ENCODE results near the gene ATP6V1B1. TPM values are rescaled to one million over a fixed set of nuclear protein-coding genes. Genes with fewer than 3 reads are reported as not detected.

Gene ATP6V1B1
- total RNA-seq, 6 experiments from 2014 or later, result 0.44 TPM; not detected in 5

- DNase-seq, result peak in 1 of 3 donors; percentile 36
- H3K27me3 ChIP-seq, result peaks cover 0 to 12% of the 10 kb centered on the region in 2 donors
Observed at GRCh38 chr2:70960833-70961647, 25.3 kb downstream of the ATP6V1B1 start.

DNA sequence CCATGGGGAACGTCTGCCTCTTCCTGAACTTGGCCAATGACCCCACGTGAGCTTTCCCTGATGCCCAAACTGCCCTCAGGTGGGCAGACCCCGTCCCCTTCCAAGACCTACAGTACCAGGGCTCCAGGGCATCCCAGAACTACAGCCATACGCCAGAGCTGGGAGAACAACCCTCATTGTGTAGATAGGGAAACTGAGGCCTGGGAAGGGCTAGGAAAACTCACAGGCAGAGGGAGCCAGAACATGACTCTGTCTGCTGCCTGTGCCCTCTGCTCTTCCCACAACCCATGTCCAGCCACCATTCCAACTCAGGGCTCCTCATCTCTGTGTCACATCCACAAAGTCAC is 25.9 kb downstream of the ATP6V1B1 start:
- DNase-seq, result no peak
- H3K9me3 ChIP-seq, result no peaks in the 10 kb centered on the region
- H3K4me1 ChIP-seq, result peaks cover 0 to 6% (median 0%) of the 10 kb centered on the region in 4 donors
- TF ChIP-seq, protein P1, sequence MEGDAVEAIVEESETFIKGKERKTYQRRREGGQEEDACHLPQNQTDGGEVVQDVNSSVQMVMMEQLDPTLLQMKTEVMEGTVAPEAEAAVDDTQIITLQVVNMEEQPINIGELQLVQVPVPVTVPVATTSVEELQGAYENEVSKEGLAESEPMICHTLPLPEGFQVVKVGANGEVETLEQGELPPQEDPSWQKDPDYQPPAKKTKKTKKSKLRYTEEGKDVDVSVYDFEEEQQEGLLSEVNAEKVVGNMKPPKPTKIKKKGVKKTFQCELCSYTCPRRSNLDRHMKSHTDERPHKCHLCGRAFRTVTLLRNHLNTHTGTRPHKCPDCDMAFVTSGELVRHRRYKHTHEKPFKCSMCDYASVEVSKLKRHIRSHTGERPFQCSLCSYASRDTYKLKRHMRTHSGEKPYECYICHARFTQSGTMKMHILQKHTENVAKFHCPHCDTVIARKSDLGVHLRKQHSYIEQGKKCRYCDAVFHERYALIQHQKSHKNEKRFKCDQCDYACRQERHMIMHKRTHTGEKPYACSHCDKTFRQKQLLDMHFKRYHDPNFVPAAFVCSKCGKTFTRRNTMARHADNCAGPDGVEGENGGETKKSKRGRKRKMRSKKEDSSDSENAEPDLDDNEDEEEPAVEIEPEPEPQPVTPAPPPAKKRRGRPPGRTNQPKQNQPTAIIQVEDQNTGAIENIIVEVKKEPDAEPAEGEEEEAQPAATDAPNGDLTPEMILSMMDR (IDR thresholded peaks at IDR 0.05), result no peak
- TF ChIP-seq POLR2A (IDR thresholded peaks at IDR 0.05), result no peak
- no peak overlapping the region for H3K27ac ChIP-seq
- peaks cover 0 to 12% of the 10 kb centered on the region in 2 donors for H3K27me3 ChIP-seq
- no peak overlapping the region for H3K4me3 ChIP-seq
- intact Hi-C loops (cut with DNase I), result no loop called here
- no peak for ATAC-seq
- 60% methylated on average over 1 of the region's 4 CpGs for WGBS (ENCODE audit: insufficient coverage, low coverage, low lambda C conversion rate, missing lambda C conversion rate)
- no peaks in the 10 kb centered on the region for H3K36me3 ChIP-seq

More at GRCh38 chr2:70960833-70961647, 25.3 kb downstream of the ATP6V1B1 start:
- H3K4me1 ChIP-seq, result peaks cover 0 to 6% (median 0%) of the 10 kb centered on the region in 4 donors
- no peak for ATAC-seq
- WGBS (ENCODE audit: insufficient coverage, low coverage, low lambda C conversion rate, missing lambda C conversion rate), result 70% methylated on average over 5 of the region's 14 CpGs
- intact Hi-C loops (cut with DNase I), result no loop called here
- H3K27ac ChIP-seq, result no peak overlapping the region
- H3K9me3 ChIP-seq, result no peaks in the 10 kb centered on the region
- H3K36me3 ChIP-seq, result no peaks in the 10 kb centered on the region
- no peak overlapping the region for H3K4me3 ChIP-seq
- TF ChIP-seq, protein P1 (IDR thresholded peaks at IDR 0.05), result no peak
- no peak for TF ChIP-seq POLR2A (IDR thresholded peaks at IDR 0.05)

GRCh38 chr2:70962211-70962884 is 26.6 kb downstream of the ATP6V1B1 start:
- H3K4me3 ChIP-seq, result no peak overlapping the region
- no peaks in the 10 kb centered on the region for H3K36me3 ChIP-seq
- peak in 1 of 3 donors; percentile 27 for DNase-seq
- no peak overlapping the region for H3K27ac ChIP-seq
- peaks cover 0 to 6% (median 0%) of the 10 kb centered on the region in 4 donors for H3K4me1 ChIP-seq
- TF ChIP-seq, protein P1 (IDR thresholded peaks at IDR 0.05), result no peak
- no peak for TF ChIP-seq POLR2A (IDR thresholded peaks at IDR 0.05)
- H3K27me3 ChIP-seq, result peaks cover 0 to 12% of the 10 kb centered on the region in 2 donors
- no peak for ATAC-seq
- intact Hi-C loops (cut with DNase I), result no loop called here
- WGBS (ENCODE audit: insufficient coverage, low coverage, low lambda C conversion rate, missing lambda C conversion rate), result 72% methylated on average over 12 of the region's 12 CpGs
- H3K9me3 ChIP-seq, result no peaks in the 10 kb centered on the region

DNA sequence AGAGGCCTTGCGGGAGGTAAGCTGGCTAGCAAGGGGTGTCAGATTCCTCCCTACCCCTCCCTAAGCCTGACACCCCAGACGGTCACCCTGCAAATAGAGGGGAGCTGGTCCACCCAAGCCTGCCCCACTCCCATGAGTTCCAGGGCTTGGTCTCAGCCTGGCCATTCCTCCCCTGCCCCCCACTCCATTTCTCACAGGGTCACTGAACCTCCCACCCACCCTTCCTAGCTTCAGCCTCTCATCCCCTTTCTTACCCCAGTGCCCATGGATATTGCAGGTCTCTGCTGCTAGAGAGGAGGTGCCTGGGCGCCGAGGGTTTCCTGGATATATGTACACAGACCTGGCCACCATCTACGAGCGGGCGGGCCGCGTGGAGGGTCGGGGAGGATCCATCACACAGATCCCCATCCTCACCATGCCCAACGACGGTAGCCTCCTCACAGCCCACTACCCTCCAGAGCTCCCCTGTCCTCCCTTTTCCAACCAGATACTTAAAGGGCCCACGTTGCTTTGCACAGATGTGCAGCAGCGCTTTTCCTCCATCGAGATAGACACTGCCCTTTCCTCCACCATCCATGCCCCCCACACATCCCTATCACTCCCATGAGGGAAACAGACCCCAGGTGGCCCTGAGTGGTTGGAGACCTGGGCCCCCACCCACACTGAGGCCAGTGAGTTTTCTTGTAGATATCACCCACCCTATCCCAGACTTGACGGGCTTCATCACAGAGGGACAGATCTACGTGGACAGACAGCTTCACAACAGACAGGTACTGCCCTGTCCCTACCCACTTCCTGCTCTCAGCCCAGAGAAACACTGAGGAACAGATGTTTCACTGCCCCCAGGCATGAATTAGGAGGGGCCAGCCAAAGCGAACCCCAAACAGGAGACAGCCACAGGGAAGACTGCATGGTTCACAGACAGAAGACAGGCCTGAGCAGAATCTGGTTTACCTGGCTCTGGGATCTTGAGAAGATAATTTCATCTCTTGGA is 27.5 kb downstream of the ATP6V1B1 start:
- Histone ChIP-seq H3K27me3 (peaks cover 0 to 12% of the 10 kb centered on the region in 2 donors), H3K36me3 (no peaks in the 10 kb centered on the region), H3K9me3 (no peaks in the 10 kb centered on the region), H3K27ac (no peak overlapping the region), H3K4me1 (peaks cover 0 to 6% (median 0%) of the 10 kb centered on the region in 4 donors), H3K4me3 (no peak overlapping the region)
- ATAC-seq (no peak), DNase-seq (peak in 1 of 3 donors; percentile 26)
- intact Hi-C loops (cut with DNase I), result no loop called here
- no peak for TF ChIP-seq POLR2A (IDR thresholded peaks at IDR 0.05)
- TF ChIP-seq, protein P1 (IDR thresholded peaks at IDR 0.05), result no peak
- 78% methylated on average over 5 of the region's 18 CpGs for WGBS (ENCODE audit: insufficient coverage, low coverage, low lambda C conversion rate, missing lambda C conversion rate)
